Stimulated activated CD4-positive, alpha-beta T cell treated with anti-CD3 and anti-CD28 coated beads, Interleukin-1b, Interleukin-23, amount 100 ng/mL, for 48 hours (primary cell): ENCODE results near the gene B3GNT4.
"Not testable (repeated sequence)": the region's sequence is repeated elsewhere in the genome, so short reads cannot be mapped to it uniquely, and the experiment has no call there.

ENCODE experiments used
- DNase-seq: peaks from one replicate; pipeline ENCODE4 v3.0.0-alpha.2; 2020

Gene B3GNT4

GRCh38 chr12:122203301-122204166 lies at the start of gene B3GNT4:
TSS of gene B3GNT4 (plus strand) at chr12:122203709. CDS start at chr12:122204619, 910 bp downstream.
- peak; percentile 59 for DNase-seq

GRCh38 chr12:122155705-122156104 lies 47.8 kb upstream of the B3GNT4 start:
- DNase-seq = no peak

- no peak for DNase-seq
These were observed 44.7 kb upstream of the B3GNT4 start for GRCh38 chr12:122158700-122159285.

- no peak for DNase-seq
These were observed 43.6 kb upstream of the B3GNT4 start for GRCh38 chr12:122159882-122160281.

- DNase-seq = no peak
These were observed 42.7 kb upstream of the B3GNT4 start for GRCh38 chr12:122160761-122161160.

- no peak for DNase-seq
These were observed 41.8 kb upstream of the B3GNT4 start for GRCh38 chr12:122161682-122162081.

GRCh38 chr12:122162976-122163375 lies 40.5 kb upstream of the B3GNT4 start:
- no peak for DNase-seq

- DNase-seq = peak; percentile 62
These were observed 36.8 kb upstream of the B3GNT4 start for GRCh38 chr12:122166422-122167349.

GRCh38 chr12:122167356-122167925 lies 36.1 kb upstream of the B3GNT4 start:
- DNase-seq = no peak

- no peak for DNase-seq
These were observed 35.0 kb upstream of the B3GNT4 start for GRCh38 chr12:122168492-122168891.

GRCh38 chr12:122171399-122171798 lies 32.1 kb upstream of the B3GNT4 start:
- DNase-seq = no peak

- DNase-seq = no peak
These were observed 31.1 kb upstream of the B3GNT4 start for GRCh38 chr12:122172262-122172939.

GRCh38 chr12:122174155-122174845 lies 29.2 kb upstream of the B3GNT4 start, which contains the start of gene IL31:
TSS of gene IL31 (minus strand) at chr12:122174221. CDS start at chr12:122174172, 49 bp downstream.
- peak; percentile 58 for DNase-seq

GRCh38 chr12:122176473-122176872 lies 27.0 kb upstream of the B3GNT4 start:
- DNase-seq = not testable (repeated sequence)

GRCh38 chr12:122182887-122183587 lies 20.5 kb upstream of the B3GNT4 start, which contains the start of gene LRRC43:
TSS of gene LRRC43 (plus strand) at chr12:122183123. CDS start at chr12:122183145, 22 bp downstream.
- DNase-seq = no peak

- DNase-seq = no peak
These were observed 19.9 kb upstream of the B3GNT4 start for GRCh38 chr12:122183588-122183940.

GRCh38 chr12:122184517-122184916 lies 19.0 kb upstream of the B3GNT4 start:
- DNase-seq = no peak

GRCh38 chr12:122185079-122185478 lies 18.4 kb upstream of the B3GNT4 start:
- no peak for DNase-seq

GRCh38 chr12:122185494-122186082 lies 17.9 kb upstream of the B3GNT4 start:
- DNase-seq = no peak

- DNase-seq = no peak
These were observed 16.0 kb upstream of the B3GNT4 start for GRCh38 chr12:122187466-122187865.
